ENCODE data around the gene MTR.

Gene MTR

GRCh38 chr1:236795035-236795756 lies at the start of gene MTR:
MTR (plus strand) TSS chr1:236795292; CDS start chr1:236795704, 412 bp downstream.
- peak; percentile 80 for DNase-seq (ENCODE audit: low read depth, low spot score)
- ChIA-PET POLR2A (interaction anchor here (0.6 to 1.4 kb wide), 7 partner anchors 9 to 278 kb away, joined by 3 to 8 read pairs (median 3); partner anchors contain the start of gene HEATR1), CTCF (interaction anchor here (0.7 kb wide), 1 partner anchor 36 kb away, joined by 5 read pairs; no protein-coding TSS in a partner anchor)
- H3K4me3 ChIP-seq (ENCODE audit: low read depth, low read length) = peak within 1 kb of the TSS; percentile 94
- no peak for TF ChIP-seq CTCF (IDR thresholded peaks at IDR 0.05; ENCODE audit: insufficient read depth, low read length, missing control alignments)

- no peak for TF ChIP-seq CTCF (IDR thresholded peaks at IDR 0.05; ENCODE audit: insufficient read depth, low read length, missing control alignments)
- POLR2A ChIA-PET = no interaction called here
- no peak overlapping the region for H3K4me3 ChIP-seq (ENCODE audit: low read depth, low read length)
- DNase-seq (ENCODE audit: low read depth, low spot score) = no peak
- CTCF ChIA-PET = interaction anchor here (2.2 kb wide), 1 partner anchor 13 kb away, joined by 6 read pairs; no protein-coding TSS in a partner anchor
Observed at GRCh38 chr1:236746785-236747184, 48.3 kb upstream of the MTR start.

- CTCF ChIA-PET = interaction anchor here (0.8 to 1.2 kb wide), 3 partner anchors 12 to 647 kb away, joined by 3 to 4 read pairs (median 3); no protein-coding TSS in a partner anchor
- no peak for DNase-seq (ENCODE audit: low read depth, low spot score)
- TF ChIP-seq CTCF (IDR thresholded peaks at IDR 0.05; ENCODE audit: insufficient read depth, low read length, missing control alignments) = no peak
- no peak overlapping the region for H3K4me3 ChIP-seq (ENCODE audit: low read depth, low read length)
- POLR2A ChIA-PET = no interaction called here
Observed at GRCh38 chr1:236747311-236747985, 47.6 kb upstream of the MTR start.

DNA sequence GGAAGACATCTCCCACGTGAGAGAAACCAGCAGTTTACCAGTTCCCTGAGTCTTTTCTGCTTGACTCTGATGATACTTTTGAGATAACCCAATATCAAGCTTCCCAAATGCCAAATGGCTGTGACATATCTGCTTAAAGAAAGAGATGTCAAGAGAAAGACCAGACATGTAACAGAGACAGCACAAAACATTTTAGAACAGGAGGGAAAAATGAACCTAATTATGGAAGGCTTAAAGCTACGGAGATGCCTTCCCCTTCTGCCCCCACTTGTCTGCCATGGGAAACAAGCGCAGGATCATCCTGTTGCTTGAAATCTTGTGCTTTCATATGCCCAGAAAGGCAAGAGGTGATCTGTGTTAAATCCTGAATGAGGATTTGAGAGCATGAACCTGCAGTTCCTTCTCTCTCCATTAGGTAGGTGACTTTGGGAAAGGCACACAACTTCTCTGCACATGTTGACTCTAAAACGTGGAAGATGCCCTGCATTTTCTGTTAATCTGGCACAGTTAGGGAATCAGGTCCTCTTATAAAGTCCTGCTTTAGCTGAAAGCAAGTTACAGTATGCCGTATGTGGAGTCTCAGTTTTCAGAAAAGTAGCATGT lies 46.7 kb upstream of the MTR start:
- ChIA-PET POLR2A (no interaction called here), CTCF (interaction anchor here (0.9 to 1.2 kb wide), 2 partner anchors 11 to 648 kb away, joined by 3 to 4 read pairs; no protein-coding TSS in a partner anchor)
- DNase-seq (ENCODE audit: low read depth, low spot score) = no peak
- no peak overlapping the region for H3K4me3 ChIP-seq (ENCODE audit: low read depth, low read length)
- no peak for TF ChIP-seq CTCF (IDR thresholded peaks at IDR 0.05; ENCODE audit: insufficient read depth, low read length, missing control alignments)

DNA sequence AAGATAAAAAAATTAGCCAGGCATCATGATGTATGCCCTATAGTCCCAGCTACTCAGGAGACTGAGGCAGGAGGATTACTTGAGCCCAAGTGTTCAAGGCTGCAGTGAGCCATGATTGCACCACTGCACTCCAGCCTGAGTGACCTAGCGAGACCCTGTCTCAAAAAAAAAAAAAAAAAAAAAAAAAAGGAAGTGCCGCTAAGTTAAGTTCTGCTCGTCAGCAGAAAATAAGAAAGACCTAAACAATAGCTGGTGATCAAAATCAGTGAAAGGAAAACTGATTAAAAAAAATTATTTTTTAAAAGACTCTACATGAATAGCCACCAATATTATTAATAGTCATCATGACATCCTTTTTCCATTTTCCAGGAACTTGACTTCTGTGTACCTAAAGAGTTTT lies 44.2 kb upstream of the MTR start:
- ChIA-PET POLR2A (no interaction called here), CTCF (interaction anchor here (0.7 kb wide), 1 partner anchor 13 kb away, joined by 3 read pairs; no protein-coding TSS in a partner anchor)
- H3K4me3 ChIP-seq (ENCODE audit: low read depth, low read length) = no peak overlapping the region
- TF ChIP-seq CTCF (IDR thresholded peaks at IDR 0.05; ENCODE audit: insufficient read depth, low read length, missing control alignments) = no peak
- no peak for DNase-seq (ENCODE audit: low read depth, low spot score)

GRCh38 chr1:236751385-236751784 lies 43.7 kb upstream of the MTR start:
- H3K4me3 ChIP-seq (ENCODE audit: low read depth, low read length) = no peak overlapping the region
- no peak for TF ChIP-seq CTCF (IDR thresholded peaks at IDR 0.05; ENCODE audit: insufficient read depth, low read length, missing control alignments)
- ChIA-PET CTCF (interaction anchor here (0.7 kb wide), 1 partner anchor 12 kb away, joined by 3 read pairs; no protein-coding TSS in a partner anchor), POLR2A (no interaction called here)
- DNase-seq (ENCODE audit: low read depth, low spot score) = no peak
